Endothelial cell (in vitro differentiated cells): ENCODE data around the gene AFMID. TPM values are rescaled to one million over a fixed set of nuclear protein-coding genes. Genes with fewer than 3 reads are reported as not detected.

Experiments
- DNase-seq: peaks from one replicate; pipeline ENCODE4 v3.0.0; 2021; ENCODE audit warnings: low spot score
- H3K27ac Mint-ChIP-seq: one replicate; pipeline ENCODE4 v1.8.0; 2021; ENCODE audit warnings: mixed read lengths, inconsistent platforms; ENCODE audit not compliant: unreplicated experiment
- H3K27me3 Mint-ChIP-seq: one replicate; pipeline ENCODE4 v1.8.0; 2021; ENCODE audit warnings: mild to moderate bottlenecking, moderate library complexity, mixed read lengths, inconsistent platforms; ENCODE audit not compliant: unreplicated experiment
- H3K36me3 Mint-ChIP-seq: one replicate; pipeline ENCODE4 v1.8.0; 2021; ENCODE audit warnings: mild to moderate bottlenecking, low read depth, mixed read lengths, inconsistent platforms; ENCODE audit not compliant: unreplicated experiment
- H3K4me1 Mint-ChIP-seq: one replicate; pipeline ENCODE4 v1.8.0; 2021; ENCODE audit warnings: mild to moderate bottlenecking, mixed read lengths, inconsistent platforms; ENCODE audit not compliant: unreplicated experiment
- H3K4me3 Mint-ChIP-seq: one replicate; pipeline ENCODE4 v1.8.0; 2021; ENCODE audit warnings: mild to moderate bottlenecking, mixed read lengths, inconsistent platforms; ENCODE audit not compliant: unreplicated experiment
- H3K9me3 Mint-ChIP-seq: one replicate; pipeline ENCODE4 v1.8.0; 2021; ENCODE audit warnings: mixed read lengths, inconsistent platforms; ENCODE audit not compliant: unreplicated experiment
- CTCF ChIP-seq: fragments of 200-600 bp; sonication (generic); IDR thresholded peaks from one replicate; pipeline ENCODE4 v1.5.0; 2021; ENCODE audit warnings: antibody characterized with exemption; ENCODE audit not compliant: unreplicated experiment
- total RNA-seq: library from RNA; stranded (reverse); fragmentation: NEBNext Ultra II Directional; extraction: Animal tissue kit (Norgen Biotek cat#: 25700); gene quantifications from one replicate; pipeline ENCODE4 v1.2.1, GENCODE V29; 2021; ENCODE audit not compliant: unreplicated experiment

Gene AFMID
- total RNA-seq, 1 donor from 2014 or later, result 135 TPM

GRCh38 chr17:78224231-78225087 lies 37.3 kb downstream of the AFMID start:
- peak overlapping the region; percentile 96 for H3K27ac Mint-ChIP-seq
- H3K27me3 Mint-ChIP-seq, result peaks cover 10% of the 10 kb centered on the region
- no peaks in the 10 kb centered on the region for H3K36me3 Mint-ChIP-seq
- DNase-seq, result no peak
- no peaks in the 10 kb centered on the region for H3K9me3 Mint-ChIP-seq
- H3K4me1 Mint-ChIP-seq, result peaks cover 60% of the 10 kb centered on the region
- peak overlapping the region; percentile 44 for H3K4me3 Mint-ChIP-seq
- TF ChIP-seq CTCF, result no peak

DNA sequence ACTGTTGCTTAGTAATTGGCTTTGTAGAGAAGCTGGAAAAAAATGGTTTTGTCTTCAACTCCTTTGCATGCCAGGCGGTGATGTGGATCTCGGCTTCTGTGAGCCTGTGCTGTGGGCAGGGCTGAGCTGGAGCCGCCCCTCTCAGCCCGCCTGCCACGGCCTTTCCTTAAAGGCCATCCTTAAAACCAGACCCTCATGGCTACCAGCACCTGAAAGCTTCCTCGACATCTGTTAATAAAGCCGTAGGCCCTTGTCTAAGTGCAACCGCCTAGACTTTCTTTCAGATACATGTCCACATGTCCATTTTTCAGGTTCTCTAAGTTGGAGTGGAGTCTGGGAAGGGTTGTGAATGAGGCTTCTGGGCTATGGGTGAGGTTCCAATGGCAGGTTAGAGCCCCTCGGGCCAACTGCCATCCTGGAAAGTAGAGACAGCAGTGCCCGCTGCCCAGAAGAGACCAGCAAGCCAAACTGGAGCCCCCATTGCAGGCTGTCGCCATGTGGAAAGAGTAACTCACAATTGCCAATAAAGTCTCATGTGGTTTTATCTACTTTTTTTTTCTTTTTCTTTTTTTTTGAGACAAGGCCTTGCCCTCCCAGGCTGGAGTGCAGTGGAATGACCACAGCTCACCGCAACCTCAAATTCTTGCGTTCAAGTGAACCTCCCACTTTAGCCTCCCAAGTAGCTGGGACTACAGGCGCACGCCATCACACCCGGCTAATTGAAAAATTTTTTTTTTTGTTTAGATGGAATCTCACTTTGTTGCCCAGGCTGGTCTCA lies 38.1 kb downstream of the AFMID start:
- DNase-seq, result no peak
- Mint-ChIP-seq H3K27ac (peak overlapping the region; percentile 96), H3K36me3 (no peaks in the 10 kb centered on the region), H3K9me3 (no peaks in the 10 kb centered on the region), H3K4me1 (peaks cover 55% of the 10 kb centered on the region), H3K27me3 (peaks cover 10% of the 10 kb centered on the region), H3K4me3 (no peak overlapping the region)
- TF ChIP-seq CTCF, result no peak

DNA sequence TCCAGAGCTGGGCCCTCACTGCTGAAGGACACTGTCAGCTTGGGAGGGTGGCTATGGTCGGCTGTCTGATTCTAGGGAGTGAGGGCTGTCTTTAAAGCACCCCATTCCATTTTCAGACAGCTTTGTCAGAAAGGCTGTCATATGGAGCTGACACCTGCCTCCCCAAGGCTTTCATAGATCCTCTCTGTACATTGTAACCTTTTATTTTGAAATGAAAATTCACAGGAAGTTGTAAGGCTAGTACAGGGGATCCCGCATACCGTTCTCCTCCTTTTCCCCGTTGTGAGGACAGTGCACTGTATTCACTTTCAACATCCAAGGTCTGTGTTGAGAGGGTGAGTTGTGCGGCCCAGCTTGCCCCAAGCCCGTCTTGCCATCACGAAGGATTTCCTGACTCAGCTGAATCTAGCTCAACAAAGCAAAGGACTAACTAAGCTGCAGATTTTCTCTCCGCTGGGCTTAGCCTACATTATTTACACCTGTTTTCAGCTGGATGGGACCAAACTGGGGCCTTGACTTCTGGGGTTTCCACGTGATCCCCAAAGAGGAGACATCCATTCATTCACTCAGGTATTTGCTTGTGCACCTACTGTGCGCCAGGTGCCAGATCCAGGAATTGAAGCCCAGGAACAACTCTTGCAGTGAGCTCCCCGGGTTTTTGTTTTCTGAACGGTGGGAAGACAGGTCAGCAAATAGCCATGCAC lies 39.0 kb downstream of the AFMID start:
- no peaks in the 10 kb centered on the region for H3K36me3 Mint-ChIP-seq
- H3K4me1 Mint-ChIP-seq, result peaks cover 63% of the 10 kb centered on the region
- H3K4me3 Mint-ChIP-seq, result peak overlapping the region; percentile 37
- DNase-seq, result no peak
- peaks cover 13% of the 10 kb centered on the region for H3K27me3 Mint-ChIP-seq
- H3K27ac Mint-ChIP-seq, result peak overlapping the region; percentile 87
- TF ChIP-seq CTCF, result no peak
- H3K9me3 Mint-ChIP-seq, result no peaks in the 10 kb centered on the region

- peak overlapping the region; percentile 37 for H3K4me3 Mint-ChIP-seq
Observed at GRCh38 chr17:78226759-78227454, 39.7 kb downstream of the AFMID start.

More at GRCh38 chr17:78226759-78227454, 39.7 kb downstream of the AFMID start:
- H3K36me3 Mint-ChIP-seq, result no peaks in the 10 kb centered on the region
- no peaks in the 10 kb centered on the region for H3K9me3 Mint-ChIP-seq
- H3K27ac Mint-ChIP-seq, result peak overlapping the region; percentile 87
- H3K27me3 Mint-ChIP-seq, result peaks cover 15% of the 10 kb centered on the region
- DNase-seq, result no peak
- H3K4me1 Mint-ChIP-seq, result peaks cover 65% of the 10 kb centered on the region
- TF ChIP-seq CTCF, result no peak
